Measurements from ENCODE around the gene KRT6A. TPM values are rescaled to one million over a fixed set of nuclear protein-coding genes. Genes with fewer than 3 reads are reported as not detected.

KRT6A gene
- total and polyA plus RNA-seq, 2 of the 13 experiments (the other 11 are each of a cell fraction or from before 2014, with no cell fraction given) = 0.13 TPM; not detected in 1

DNA sequence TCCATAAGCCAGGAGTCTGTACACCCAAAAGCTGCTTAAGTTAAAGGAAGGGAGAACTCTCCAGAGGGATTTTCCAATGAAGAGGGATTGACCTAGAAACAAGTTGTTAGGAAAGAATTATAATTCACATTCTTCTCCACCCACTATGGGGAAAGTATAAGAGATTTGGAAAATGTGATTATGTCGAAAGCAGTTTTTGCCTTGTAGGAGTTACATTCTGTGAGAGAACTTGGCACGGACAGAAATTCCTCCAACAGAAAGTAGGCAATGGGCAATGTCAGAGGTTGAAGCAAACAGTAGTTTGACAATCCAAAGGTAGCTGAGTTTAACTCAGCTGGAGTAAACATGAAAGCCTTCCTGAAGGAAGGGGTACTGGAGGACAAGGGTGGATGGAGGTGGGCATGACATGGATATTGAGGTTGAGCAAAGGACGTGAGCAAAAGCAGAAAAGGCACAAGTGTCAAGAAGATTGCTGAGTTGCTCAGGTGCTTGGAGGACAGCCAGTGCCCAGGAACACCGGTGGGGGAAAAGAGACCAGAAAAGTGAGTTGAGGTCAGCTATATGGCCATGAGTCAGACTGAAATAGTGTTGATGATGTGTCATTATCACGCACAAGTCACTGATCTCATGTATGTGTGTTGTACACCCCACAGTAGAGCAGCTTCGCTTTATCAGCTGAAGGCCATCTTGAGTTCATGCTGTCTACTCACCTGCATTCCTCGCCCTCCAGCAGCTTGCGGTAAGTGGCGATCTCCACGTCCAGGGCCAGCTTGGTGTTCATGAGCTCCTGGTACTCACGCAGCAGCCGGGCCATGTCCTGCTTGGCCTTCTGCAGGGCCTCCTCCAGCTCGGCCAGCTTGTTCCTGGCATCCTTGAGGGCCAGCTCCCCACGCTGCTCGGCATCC is 23.1 kb upstream of the KRT6A start (continued):
- TF ChIP-seq, protein P1, sequence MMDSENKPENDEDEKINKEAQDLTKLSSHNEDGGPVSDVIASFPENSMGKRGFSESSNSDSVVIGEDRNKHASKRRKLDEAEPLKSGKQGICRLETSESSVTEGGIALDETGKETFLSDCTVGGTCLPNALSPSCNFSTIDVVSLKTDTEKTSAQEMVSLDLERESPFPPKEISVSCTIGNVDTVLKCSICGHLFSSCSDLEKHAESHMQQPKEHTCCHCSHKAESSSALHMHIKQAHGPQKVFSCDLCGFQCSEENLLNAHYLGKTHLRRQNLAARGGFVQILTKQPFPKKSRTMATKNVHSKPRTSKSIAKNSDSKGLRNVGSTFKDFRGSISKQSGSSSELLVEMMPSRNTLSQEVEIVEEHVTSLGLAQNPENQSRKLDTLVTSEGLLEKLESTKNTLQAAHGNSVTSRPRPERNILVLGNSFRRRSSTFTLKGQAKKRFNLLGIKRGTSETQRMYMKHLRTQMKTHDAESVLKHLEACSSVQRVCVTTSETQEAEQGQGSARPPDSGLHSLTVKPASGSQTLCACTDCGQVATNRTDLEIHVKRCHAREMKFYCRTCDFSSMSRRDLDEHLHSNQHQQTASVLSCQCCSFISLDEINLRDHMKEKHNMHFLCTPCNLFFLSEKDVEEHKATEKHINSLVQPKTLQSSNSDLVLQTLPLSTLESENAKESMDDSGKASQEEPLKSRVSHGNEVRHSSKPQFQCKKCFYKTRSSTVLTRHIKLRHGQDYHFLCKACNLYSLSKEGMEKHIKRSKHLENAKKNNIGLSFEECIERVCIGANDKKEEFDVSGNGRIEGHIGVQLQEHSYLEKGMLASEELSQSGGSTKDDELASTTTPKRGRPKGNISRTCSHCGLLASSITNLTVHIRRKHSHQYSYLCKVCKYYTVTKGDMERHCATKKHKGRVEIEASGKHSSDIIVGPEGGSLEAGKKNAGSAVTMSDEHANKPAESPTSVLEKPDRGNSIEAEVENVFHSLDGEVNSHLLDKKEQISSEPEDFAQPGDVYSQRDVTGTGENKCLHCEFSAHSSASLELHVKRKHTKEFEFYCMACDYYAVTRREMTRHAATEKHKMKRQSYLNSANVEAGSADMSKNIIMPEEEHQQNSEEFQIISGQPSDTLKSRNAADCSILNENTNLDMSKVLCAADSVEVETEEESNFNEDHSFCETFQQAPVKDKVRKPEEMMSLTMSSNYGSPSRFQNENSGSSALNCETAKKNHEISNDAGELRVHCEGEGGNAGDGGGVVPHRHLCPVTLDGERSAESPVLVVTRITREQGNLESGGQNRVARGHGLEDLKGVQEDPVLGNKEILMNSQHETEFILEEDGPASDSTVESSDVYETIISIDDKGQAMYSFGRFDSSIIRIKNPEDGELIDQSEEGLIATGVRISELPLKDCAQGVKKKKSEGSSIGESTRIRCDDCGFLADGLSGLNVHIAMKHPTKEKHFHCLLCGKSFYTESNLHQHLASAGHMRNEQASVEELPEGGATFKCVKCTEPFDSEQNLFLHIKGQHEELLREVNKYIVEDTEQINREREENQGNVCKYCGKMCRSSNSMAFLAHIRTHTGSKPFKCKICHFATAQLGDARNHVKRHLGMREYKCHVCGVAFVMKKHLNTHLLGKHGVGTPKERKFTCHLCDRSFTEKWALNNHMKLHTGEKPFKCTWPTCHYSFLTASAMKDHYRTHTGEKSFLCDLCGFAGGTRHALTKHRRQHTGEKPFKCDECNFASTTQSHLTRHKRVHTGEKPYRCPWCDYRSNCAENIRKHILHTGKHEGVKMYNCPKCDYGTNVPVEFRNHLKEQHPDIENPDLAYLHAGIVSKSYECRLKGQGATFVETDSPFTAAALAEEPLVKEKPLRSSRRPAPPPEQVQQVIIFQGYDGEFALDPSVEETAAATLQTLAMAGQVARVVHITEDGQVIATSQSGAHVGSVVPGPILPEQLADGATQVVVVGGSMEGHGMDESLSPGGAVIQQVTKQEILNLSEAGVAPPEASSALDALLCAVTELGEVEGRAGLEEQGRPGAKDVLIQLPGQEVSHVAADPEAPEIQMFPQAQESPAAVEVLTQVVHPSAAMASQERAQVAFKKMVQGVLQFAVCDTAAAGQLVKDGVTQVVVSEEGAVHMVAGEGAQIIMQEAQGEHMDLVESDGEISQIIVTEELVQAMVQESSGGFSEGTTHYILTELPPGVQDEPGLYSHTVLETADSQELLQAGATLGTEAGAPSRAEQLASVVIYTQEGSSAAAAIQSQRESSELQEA (CRISPR knock-in tag; IDR thresholded peaks at IDR 0.05; ENCODE audit: not compliant biosample characterization) = no peak
- no peak for TF ChIP-seq GFI1 (CRISPR knock-in tag; IDR thresholded peaks at IDR 0.05; ENCODE audit: borderline replicate concordance)
- no peak for TF ChIP-seq PHF8 (CRISPR knock-in tag; IDR thresholded peaks at IDR 0.05)
- TF ChIP-seq SOX6 (IDR thresholded peaks at IDR 0.05) = no peak
- no peak for TF ChIP-seq SOX6 (CRISPR knock-in tag; IDR thresholded peaks at IDR 0.05)
- TF ChIP-seq ZFP62 (CRISPR knock-in tag; IDR thresholded peaks at IDR 0.05) = no peak
- no peak for TF ChIP-seq PHB2 (IDR thresholded peaks at IDR 0.05; ENCODE audit: partially characterized antibody)
